ENCODE measurements around the gene CNTN1.

DNA sequence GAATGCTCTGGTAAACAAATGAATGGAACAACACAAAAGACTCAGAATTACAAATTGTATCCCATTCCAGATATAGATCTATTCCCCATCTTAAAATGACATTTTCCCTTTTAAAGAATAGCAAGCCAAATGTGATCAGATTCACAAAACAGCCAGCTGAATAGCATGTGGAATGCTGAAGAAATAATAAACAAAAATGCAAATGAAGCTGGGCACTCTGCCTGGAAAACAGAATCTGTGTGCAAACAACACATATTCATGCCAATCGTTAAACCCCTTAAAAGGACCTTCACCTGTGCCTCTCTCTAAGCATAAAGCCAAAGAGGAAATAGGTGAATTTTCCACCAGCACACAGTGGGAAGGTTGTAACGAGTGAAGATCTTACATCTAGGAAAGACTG is 428.0 kb downstream of the CNTN1 start:
- TF ChIP-seq, protein P1, sequence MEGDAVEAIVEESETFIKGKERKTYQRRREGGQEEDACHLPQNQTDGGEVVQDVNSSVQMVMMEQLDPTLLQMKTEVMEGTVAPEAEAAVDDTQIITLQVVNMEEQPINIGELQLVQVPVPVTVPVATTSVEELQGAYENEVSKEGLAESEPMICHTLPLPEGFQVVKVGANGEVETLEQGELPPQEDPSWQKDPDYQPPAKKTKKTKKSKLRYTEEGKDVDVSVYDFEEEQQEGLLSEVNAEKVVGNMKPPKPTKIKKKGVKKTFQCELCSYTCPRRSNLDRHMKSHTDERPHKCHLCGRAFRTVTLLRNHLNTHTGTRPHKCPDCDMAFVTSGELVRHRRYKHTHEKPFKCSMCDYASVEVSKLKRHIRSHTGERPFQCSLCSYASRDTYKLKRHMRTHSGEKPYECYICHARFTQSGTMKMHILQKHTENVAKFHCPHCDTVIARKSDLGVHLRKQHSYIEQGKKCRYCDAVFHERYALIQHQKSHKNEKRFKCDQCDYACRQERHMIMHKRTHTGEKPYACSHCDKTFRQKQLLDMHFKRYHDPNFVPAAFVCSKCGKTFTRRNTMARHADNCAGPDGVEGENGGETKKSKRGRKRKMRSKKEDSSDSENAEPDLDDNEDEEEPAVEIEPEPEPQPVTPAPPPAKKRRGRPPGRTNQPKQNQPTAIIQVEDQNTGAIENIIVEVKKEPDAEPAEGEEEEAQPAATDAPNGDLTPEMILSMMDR (IDR thresholded peaks at IDR 0.05 in 8 of 11, conservative IDR thresholded peaks at IDR 0.05 in 3 of 11) = no peak
- TF ChIP-seq POLR2A (IDR thresholded peaks at IDR 0.05) (no peak), POLR2AphosphoS5 (IDR thresholded peaks at IDR 0.05) (no peak)
